ENCODE results near the gene PSMD3.

DNA sequence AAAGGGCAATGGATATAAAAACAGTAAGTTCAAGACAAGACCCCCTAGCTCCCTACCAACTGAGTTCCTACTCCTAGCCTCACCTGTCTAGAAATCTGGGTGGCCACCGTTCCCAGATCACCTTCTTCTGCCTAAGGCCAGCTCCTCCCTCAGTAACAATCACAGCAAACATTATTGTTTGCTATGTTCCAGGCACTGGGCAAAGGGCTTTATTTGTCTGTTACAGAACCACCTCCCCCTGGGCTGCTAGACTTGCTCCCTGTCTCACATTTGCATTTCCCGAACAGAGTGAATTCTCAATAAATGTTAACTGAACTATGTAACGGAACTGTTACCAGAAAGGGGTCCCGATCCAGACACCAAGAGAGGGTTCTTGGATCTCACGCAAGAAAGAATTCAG lies 46.3 kb upstream of the PSMD3 start:
- TF ChIP-seq POLR2A (IDR thresholded peaks at IDR 0.05) = no peak
- TF ChIP-seq, protein P1, sequence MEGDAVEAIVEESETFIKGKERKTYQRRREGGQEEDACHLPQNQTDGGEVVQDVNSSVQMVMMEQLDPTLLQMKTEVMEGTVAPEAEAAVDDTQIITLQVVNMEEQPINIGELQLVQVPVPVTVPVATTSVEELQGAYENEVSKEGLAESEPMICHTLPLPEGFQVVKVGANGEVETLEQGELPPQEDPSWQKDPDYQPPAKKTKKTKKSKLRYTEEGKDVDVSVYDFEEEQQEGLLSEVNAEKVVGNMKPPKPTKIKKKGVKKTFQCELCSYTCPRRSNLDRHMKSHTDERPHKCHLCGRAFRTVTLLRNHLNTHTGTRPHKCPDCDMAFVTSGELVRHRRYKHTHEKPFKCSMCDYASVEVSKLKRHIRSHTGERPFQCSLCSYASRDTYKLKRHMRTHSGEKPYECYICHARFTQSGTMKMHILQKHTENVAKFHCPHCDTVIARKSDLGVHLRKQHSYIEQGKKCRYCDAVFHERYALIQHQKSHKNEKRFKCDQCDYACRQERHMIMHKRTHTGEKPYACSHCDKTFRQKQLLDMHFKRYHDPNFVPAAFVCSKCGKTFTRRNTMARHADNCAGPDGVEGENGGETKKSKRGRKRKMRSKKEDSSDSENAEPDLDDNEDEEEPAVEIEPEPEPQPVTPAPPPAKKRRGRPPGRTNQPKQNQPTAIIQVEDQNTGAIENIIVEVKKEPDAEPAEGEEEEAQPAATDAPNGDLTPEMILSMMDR (IDR thresholded peaks at IDR 0.05) = no peak
